ENCODE results near the gene C3orf20.

- TF ChIP-seq CSRNP3 (CRISPR knock-in tag; IDR thresholded peaks at IDR 0.05) (no peak), RARB (CRISPR knock-in tag; IDR thresholded peaks at IDR 0.05) (no peak)
Measured at GRCh38 chr3:14717307-14717706, 42.4 kb downstream of the C3orf20 start.
